Astrocyte of the spinal cord (primary cell): ENCODE data around the gene TIMM13.

Experiments
- DNase-seq: peaks from one replicate; pipeline ENCODE4 v3.0.0; 2011; ENCODE audit warnings: low read depth, low spot score
- H3K4me3 ChIP-seq: 2 replicates; pipeline ENCODE4 v1.5.1; 2011; ENCODE audit warnings: low read depth, mild to moderate bottlenecking, low read length, moderate library complexity
- in situ Hi-C: cut with HindIII; loops from 2 replicates; pipeline ENCODE4 v1.10.0; 2017; ENCODE audit warnings: low sequenced_read_pairs
- TF ChIP-seq, protein P1 (sequence below): IDR thresholded peaks from 2 replicates; pipeline ENCODE4 v1.5.1; 2012; ENCODE audit warnings: low read depth, mild to moderate bottlenecking, low read length, inconsistent platforms

The TIMM13 gene

DNA sequence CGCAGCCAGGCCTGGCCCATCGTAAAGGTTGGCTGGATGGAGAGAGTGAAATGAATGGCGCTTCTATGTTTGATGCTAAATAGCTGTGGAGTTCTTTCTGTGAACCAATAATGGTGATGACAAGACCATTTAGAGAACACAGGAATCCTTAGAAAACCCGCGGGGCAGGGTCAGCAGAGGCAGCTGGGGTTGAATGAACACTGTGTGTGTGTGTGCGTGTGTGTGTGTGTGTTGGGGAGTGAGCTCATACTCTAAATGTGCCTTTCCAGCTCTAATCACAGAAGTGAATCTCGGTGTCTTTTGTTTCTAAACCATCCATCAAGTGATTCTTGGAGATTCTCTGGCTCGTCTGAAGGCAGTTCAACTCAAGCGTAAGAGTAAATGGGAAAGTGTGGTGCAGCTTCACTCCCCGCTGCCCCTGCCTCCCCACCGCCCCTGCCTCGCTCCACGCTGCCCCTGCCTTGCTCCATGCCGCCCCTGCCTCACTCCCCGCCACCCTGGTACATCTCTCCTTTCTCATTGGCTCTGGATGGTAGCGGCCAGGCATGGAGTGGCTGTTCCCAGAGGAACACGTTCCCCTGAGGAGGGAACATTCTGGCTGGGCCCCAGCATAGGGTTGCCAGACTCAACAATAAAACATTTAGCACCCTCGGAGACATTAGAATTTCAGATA lies 46.1 kb downstream of the TIMM13 start:
- DNase-seq = peak; percentile 47
- TF ChIP-seq, protein P1, sequence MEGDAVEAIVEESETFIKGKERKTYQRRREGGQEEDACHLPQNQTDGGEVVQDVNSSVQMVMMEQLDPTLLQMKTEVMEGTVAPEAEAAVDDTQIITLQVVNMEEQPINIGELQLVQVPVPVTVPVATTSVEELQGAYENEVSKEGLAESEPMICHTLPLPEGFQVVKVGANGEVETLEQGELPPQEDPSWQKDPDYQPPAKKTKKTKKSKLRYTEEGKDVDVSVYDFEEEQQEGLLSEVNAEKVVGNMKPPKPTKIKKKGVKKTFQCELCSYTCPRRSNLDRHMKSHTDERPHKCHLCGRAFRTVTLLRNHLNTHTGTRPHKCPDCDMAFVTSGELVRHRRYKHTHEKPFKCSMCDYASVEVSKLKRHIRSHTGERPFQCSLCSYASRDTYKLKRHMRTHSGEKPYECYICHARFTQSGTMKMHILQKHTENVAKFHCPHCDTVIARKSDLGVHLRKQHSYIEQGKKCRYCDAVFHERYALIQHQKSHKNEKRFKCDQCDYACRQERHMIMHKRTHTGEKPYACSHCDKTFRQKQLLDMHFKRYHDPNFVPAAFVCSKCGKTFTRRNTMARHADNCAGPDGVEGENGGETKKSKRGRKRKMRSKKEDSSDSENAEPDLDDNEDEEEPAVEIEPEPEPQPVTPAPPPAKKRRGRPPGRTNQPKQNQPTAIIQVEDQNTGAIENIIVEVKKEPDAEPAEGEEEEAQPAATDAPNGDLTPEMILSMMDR = no peak
- no peak overlapping the region for H3K4me3 ChIP-seq
- in situ Hi-C loops = no loop called here

GRCh38 chr19:2380567-2380966 lies 46.8 kb downstream of the TIMM13 start:
- in situ Hi-C loops = no loop called here
- no peak overlapping the region for H3K4me3 ChIP-seq
- DNase-seq = no peak
- TF ChIP-seq, protein P1 = no peak

DNA sequence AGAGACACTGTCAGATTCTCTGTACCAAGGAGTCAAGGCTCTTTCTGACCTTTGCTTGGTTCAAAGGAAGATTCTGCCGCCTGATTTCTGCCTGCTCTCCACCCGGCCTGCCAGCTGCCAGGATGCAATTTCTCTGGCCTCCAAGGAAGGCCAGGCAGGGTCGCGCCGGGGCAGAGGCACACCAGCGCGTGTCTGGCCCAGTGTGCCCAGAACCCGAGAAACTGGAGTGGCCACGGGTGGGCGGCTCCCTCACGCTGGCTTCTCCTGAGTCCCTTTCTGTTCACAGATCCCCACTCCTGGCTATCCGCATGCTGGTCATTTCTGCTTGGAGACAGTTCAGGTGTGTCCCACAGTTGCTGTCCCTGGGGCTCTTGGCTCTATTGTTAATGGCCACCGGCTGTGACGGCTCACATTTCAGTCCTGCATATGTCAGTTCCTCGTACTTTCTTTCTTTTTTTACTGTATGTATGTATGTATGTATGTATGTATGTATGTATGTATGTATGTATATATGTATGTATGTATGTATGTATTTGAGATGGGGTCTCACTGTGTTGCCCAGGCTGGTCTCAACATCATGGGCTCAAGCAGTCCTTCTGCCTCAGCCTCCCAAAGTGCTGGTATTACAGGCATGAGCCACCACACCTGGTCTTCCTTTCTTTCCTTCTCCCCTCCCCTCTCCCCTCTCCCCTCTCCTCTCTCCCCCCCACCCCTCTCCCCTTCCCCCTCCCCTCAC lies 50.4 kb downstream of the TIMM13 start:
- in situ Hi-C loops = no loop called here
- DNase-seq = no peak
- no peak overlapping the region for H3K4me3 ChIP-seq
- TF ChIP-seq, protein P1 = no peak
